Upper lobe of left lung (tissue), 6 donors: Measurements from ENCODE around the gene BARX2. TPM values are rescaled to one million over a fixed set of nuclear protein-coding genes. Genes with fewer than 3 reads are reported as not detected.
A peak's percentile ranks its signal among the peaks of the same experiment; 100 is the strongest.
"Not testable (repeated sequence)": the region's sequence is repeated elsewhere in the genome, so short reads cannot be mapped to it uniquely, and the experiment has no call there.

Source experiments
- ATAC-seq, 2 donors: fragments of 200-7000 bp; cut with Tn5 transposase; one replicate each; pipeline ENCODE4 v1.9.1; 2022; ENCODE audit warnings: mild to moderate bottlenecking in 2 of 2, moderate library complexity in 2 of 2; ENCODE audit not compliant: low FRiP score in 2 of 2
- DNase-seq, 2 donors: peaks; one replicate each; pipeline ENCODE4 v3.0.0-alpha.2; 2019 to 2020
- H3K27ac ChIP-seq, 4 donors: fragments of 200-600 bp; sonication (generic); one replicate each; pipeline ENCODE4 v1.5.1; 2016 to 2019
- H3K27me3 ChIP-seq, 4 donors: fragments of 200-600 bp; sonication (generic); one replicate each; pipeline ENCODE4 v1.5.1; 2017 to 2019
- H3K36me3 ChIP-seq, 4 donors: fragments of 200-600 bp; sonication (generic); one replicate each; pipeline ENCODE4 v1.5.1; 2016 to 2019
- H3K4me1 ChIP-seq, 4 donors: fragments of 200-600 bp; sonication (generic); one replicate each; pipeline ENCODE4 v1.5.1; 2018 to 2019
- H3K4me3 ChIP-seq, 4 donors: fragments of 200-600 bp; sonication (generic); one replicate each; pipeline ENCODE4 v1.5.1; 2017 to 2019; ENCODE audit warnings: mild to moderate bottlenecking in 2 of 4, moderate library complexity in 1 of 4
- H3K9me3 ChIP-seq, 4 donors: fragments of 200-600 bp; sonication (generic); one replicate each; pipeline ENCODE4 v1.5.1; 2018 to 2019
- EP300 ChIP-seq, 4 donors: sonication (generic); formaldehyde crosslinking; IDR thresholded peaks; one replicate each; pipeline ENCODE4 v1.5.1; 2017; ENCODE audit warnings: antibody characterized with exemption in 4 of 4, control low read depth in 2 of 4
- POLR2A ChIP-seq, 4 donors: fragments of 450-650 bp; IDR thresholded peaks; one replicate each; pipeline ENCODE4 v1.5.1; 2016 to 2017; ENCODE audit warnings: antibody characterized with exemption in 4 of 4, mild to moderate bottlenecking in 2 of 4
- POLR2AphosphoS5 ChIP-seq, 2 donors: sonication (generic); formaldehyde crosslinking; IDR thresholded peaks; one replicate each; pipeline ENCODE4 v1.5.1; 2017; ENCODE audit warnings: antibody characterized with exemption in 2 of 2
- WGBS, 2 donors: methylation state at CpG; one replicate each; pipeline ENCODE4 v1.1.5; 2017 to 2018; 5-methylcytosine and 5-hydroxymethylcytosine counted together
- total RNA-seq, 6 donors: library from RNA; depleted of rRNA in 4 of 6; stranded (reverse); fragments of >200 nt in 4 of 6; gene quantifications; one replicate each; pipeline versions ENCODE4 v1.1.0 to v1.2.1, GENCODE V29; 2016 to 2021
- TF ChIP-seq, protein P1 (sequence below), 6 experiments: fragments of 450-650 bp in 4 of 6; fragments of 200-600 bp in 2 of 6; sonication (generic) in 2 of 6; IDR thresholded peaks; one replicate each; pipeline ENCODE4 v1.5.1; 2016 to 2019; ENCODE audit warnings: antibody characterized with exemption in 6 of 6
- donor health status: DM: no; HTN: no; CAD: no; lungs with moderate emphysema.
- donor health status: DM: no; HTN: yes; CAD: no; lungs with severe emphysema.

The BARX2 gene, protein sequence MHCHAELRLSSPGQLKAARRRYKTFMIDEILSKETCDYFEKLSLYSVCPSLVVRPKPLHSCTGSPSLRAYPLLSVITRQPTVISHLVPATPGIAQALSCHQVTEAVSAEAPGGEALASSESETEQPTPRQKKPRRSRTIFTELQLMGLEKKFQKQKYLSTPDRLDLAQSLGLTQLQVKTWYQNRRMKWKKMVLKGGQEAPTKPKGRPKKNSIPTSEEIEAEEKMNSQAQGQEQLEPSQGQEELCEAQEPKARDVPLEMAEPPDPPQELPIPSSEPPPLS
- under 1 TPM in 3 of 6 donors, not detected in 3; 0.30 to 0.89 (median 0.30) TPM for total RNA-seq

DNA sequence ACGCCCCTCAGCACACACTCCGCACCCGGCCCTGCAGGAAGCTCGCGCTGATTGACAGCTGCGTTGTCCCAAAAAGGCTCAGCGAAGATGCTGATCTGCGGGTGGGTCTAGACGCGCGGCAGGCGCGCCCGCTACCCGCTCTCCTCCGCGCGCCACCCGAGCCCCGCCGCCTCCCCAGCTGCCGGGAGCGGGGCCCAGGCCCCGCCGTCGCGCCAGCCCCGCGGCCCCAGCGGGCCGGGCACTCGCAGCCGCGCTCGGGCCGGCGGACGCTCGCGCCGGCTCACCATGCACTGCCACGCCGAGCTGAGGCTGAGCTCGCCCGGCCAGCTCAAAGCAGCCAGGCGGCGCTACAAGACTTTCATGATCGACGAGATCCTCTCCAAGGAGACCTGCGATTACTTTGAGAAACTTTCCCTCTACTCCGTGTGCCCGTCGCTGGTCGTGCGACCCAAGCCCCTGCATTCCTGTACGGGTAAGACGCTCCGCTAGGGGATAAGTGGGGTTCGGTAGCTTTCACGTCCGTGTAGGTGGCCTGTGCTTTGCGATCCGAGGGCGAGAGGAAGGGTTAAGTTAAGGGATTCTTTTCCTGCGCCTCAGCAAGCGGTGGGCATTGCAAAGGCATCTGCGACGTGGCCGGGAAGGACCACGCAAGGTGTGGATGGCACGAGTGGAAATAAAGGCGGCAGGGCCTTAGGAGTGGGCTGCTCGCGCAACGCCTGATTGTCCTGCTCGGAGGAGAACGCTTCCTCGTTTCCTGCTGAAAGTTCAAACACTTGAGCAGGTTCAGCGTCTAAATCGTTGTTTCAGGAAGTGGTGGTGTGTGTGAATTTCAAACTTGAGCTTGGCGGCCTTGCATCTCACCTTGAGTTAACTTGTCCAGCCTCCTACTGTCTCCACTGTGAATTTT lies at the start of gene BARX2:
Gene BARX2, plus strand, starts transcription at position 98 of the 907 bp plus-strand sequence. Its CDS starts 188 bp downstream, at position 286.
- 2 to 6% methylated on average over 12 to 48 of the region's 81 CpGs for WGBS, 2 donors
- peaks cover 25 to 40% (median 32%) of the 10 kb centered on the region in 4 donors for H3K4me1 ChIP-seq
- H3K36me3 ChIP-seq: no peaks in the 10 kb centered on the region
- no peaks in the 10 kb centered on the region for H3K9me3 ChIP-seq
- H3K27ac ChIP-seq: no peak within 1 kb of the TSS
- peaks cover 0 to 36% (median 21%) of the 10 kb centered on the region in 4 donors for H3K27me3 ChIP-seq
- DNase-seq (peak; percentile 68 to 86), ATAC-seq (peak; percentile 46 to 81)
- no peak for TF ChIP-seq EP300 (IDR thresholded peaks at IDR 0.05)
- no peak for TF ChIP-seq POLR2A (IDR thresholded peaks at IDR 0.05)
- TF ChIP-seq POLR2AphosphoS5 (IDR thresholded peaks at IDR 0.05): no peak
- TF ChIP-seq, protein P1, sequence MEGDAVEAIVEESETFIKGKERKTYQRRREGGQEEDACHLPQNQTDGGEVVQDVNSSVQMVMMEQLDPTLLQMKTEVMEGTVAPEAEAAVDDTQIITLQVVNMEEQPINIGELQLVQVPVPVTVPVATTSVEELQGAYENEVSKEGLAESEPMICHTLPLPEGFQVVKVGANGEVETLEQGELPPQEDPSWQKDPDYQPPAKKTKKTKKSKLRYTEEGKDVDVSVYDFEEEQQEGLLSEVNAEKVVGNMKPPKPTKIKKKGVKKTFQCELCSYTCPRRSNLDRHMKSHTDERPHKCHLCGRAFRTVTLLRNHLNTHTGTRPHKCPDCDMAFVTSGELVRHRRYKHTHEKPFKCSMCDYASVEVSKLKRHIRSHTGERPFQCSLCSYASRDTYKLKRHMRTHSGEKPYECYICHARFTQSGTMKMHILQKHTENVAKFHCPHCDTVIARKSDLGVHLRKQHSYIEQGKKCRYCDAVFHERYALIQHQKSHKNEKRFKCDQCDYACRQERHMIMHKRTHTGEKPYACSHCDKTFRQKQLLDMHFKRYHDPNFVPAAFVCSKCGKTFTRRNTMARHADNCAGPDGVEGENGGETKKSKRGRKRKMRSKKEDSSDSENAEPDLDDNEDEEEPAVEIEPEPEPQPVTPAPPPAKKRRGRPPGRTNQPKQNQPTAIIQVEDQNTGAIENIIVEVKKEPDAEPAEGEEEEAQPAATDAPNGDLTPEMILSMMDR (IDR thresholded peaks at IDR 0.05): peak in 4 of 6 experiments; percentile 27 to 62 (median 58)
- peak within 1 kb of the TSS in 3 of 4 donors; percentile 29 to 46 (median 44) for H3K4me3 ChIP-seq

DNA sequence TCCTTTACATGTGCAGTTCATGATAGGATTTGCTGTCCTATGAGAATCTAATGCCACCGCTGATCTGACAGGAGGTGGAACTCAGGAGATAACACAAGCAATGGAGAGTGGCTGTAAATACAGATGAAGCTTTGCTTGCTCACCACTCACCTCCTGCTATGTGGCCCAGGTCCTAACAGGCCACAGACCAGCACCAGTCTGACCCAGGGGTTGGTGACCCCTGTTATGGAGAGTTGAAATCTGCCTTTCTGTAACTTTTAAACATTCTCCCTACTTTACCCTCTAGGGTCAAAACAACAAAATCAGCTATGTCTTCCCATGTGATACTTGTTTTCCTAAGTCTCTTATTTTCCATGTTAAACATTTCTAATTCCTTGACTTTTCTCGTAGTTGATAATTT lies 48.7 kb upstream of the BARX2 start:
- no peaks in the 10 kb centered on the region for H3K27me3 ChIP-seq
- WGBS, 2 donors: 92 to 97% methylated on average over 2 of the region's 2 CpGs
- no peak overlapping the region for H3K4me3 ChIP-seq
- no peak overlapping the region for H3K27ac ChIP-seq
- no peaks in the 10 kb centered on the region for H3K36me3 ChIP-seq
- no peak for TF ChIP-seq POLR2A (IDR thresholded peaks at IDR 0.05)
- no peak for TF ChIP-seq POLR2AphosphoS5 (IDR thresholded peaks at IDR 0.05)
- TF ChIP-seq EP300 (IDR thresholded peaks at IDR 0.05): no peak
- TF ChIP-seq, protein P1 (IDR thresholded peaks at IDR 0.05): no peak
- ATAC-seq (no peak), DNase-seq (no peak)
- H3K4me1 ChIP-seq: peaks cover 11 to 24% (median 16%) of the 10 kb centered on the region in 4 donors
- H3K9me3 ChIP-seq: no peaks in the 10 kb centered on the region

DNA sequence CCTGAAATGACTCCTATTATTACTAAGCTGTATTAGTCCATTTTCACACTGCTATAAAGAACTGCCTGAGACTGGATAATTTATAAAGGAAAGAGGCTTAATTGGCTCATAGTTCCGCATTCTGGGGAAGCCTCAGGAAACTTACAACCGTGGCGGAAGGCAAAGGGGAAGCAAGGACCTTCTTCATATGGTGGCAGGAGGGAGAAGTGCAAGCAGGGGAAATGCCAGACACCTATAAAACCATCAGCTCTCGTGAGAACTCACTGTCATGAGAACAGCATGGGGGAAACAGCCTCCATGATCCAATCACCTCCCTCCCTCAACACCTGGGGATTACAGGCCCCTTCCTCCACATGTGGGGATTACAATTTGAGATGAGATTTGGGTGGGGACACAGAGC lies 47.9 kb upstream of the BARX2 start:
- H3K9me3 ChIP-seq, ATAC-seq, H3K4me3 ChIP-seq, H3K27ac ChIP-seq, DNase-seq, H3K36me3 ChIP-seq, H3K27me3 ChIP-seq: not testable (repeated sequence)
- 65 to 81% methylated on average over 4 of the region's 4 CpGs for WGBS, 2 donors
- peaks cover 11 to 26% (median 16%) of the 10 kb centered on the region in 4 donors for H3K4me1 ChIP-seq

DNA sequence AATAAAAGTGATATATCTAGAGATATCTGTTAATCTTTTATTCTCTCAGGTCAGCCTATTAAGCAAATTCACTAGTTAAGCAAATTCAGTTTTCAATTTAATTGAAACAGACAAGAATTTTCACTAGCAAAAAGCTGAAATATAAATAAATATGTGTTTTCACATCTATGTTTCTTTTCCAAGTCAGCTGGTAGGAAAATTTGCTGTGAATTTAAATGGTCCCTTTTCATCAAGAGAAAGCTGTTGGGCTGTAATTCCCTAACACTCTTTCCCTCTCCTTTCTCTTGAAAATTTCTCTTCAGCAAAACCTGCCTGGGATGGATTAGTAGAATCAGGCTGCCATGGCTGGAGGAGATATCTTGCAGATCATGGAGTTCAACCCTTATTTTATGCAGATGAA lies 46.9 kb upstream of the BARX2 start:
- no peak for TF ChIP-seq EP300 (IDR thresholded peaks at IDR 0.05)
- no peak for TF ChIP-seq POLR2AphosphoS5 (IDR thresholded peaks at IDR 0.05)
- TF ChIP-seq, protein P1 (IDR thresholded peaks at IDR 0.05): no peak
- no peak for TF ChIP-seq POLR2A (IDR thresholded peaks at IDR 0.05)
- no peak for ATAC-seq
- Histone ChIP-seq H3K36me3 (no peaks in the 10 kb centered on the region), H3K27ac (no peak overlapping the region), H3K27me3 (no peaks in the 10 kb centered on the region), H3K4me1 (peaks cover 7 to 24% (median 12%) of the 10 kb centered on the region in 4 donors), H3K4me3 (no peak overlapping the region), H3K9me3 (no peaks in the 10 kb centered on the region)
- no peak for DNase-seq

DNA sequence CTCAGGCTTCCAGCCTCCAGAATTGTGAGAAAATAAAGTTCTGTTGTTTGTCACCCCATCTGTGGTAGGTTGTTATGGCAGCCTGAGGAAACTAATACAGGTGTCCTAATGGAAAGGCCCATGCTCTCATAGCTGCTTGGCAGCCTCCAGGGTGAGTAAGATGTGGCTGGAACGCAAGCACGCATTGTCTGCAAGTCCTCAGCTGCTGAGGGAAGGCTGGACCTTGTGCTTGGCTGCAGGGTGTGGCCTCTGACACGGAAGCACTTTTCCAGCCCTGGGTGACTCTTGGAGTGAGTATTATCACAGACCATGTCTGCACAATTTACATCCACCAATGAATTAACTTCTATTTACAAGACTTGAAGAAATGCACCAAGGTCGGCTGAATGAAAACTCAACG lies 44.4 kb upstream of the BARX2 start:
- Histone ChIP-seq H3K4me3 (no peak overlapping the region), H3K4me1 (peaks cover 0 to 10% (median 2%) of the 10 kb centered on the region in 4 donors), H3K27ac (no peak overlapping the region), H3K36me3 (no peaks in the 10 kb centered on the region), H3K27me3 (no peaks in the 10 kb centered on the region), H3K9me3 (no peaks in the 10 kb centered on the region)
- no peak for DNase-seq
- no peak for ATAC-seq
- TF ChIP-seq POLR2AphosphoS5 (IDR thresholded peaks at IDR 0.05): no peak
- 83 to 87% methylated on average over 5 of the region's 5 CpGs for WGBS, 2 donors
